NT2/D1 (cell line): ENCODE results near the gene PPAN.

Experiments
- SUZ12 ChIP-seq: IDR thresholded peaks from 2 replicates; pipeline ENCODE4 v1.6.1; 2011; ENCODE audit not compliant: insufficient read length, insufficient read depth; ENCODE audit errors: extremely low read depth
- YY1 ChIP-seq: IDR thresholded peaks from 2 replicates; pipeline ENCODE4 v1.6.1; 2011; ENCODE audit not compliant: insufficient read length, insufficient read depth
- ZNF274 ChIP-seq: IDR thresholded peaks from 2 replicates; pipeline ENCODE4 v1.6.1; 2011; ENCODE audit warnings: mild to moderate bottlenecking, low read depth, low read length

DNA sequence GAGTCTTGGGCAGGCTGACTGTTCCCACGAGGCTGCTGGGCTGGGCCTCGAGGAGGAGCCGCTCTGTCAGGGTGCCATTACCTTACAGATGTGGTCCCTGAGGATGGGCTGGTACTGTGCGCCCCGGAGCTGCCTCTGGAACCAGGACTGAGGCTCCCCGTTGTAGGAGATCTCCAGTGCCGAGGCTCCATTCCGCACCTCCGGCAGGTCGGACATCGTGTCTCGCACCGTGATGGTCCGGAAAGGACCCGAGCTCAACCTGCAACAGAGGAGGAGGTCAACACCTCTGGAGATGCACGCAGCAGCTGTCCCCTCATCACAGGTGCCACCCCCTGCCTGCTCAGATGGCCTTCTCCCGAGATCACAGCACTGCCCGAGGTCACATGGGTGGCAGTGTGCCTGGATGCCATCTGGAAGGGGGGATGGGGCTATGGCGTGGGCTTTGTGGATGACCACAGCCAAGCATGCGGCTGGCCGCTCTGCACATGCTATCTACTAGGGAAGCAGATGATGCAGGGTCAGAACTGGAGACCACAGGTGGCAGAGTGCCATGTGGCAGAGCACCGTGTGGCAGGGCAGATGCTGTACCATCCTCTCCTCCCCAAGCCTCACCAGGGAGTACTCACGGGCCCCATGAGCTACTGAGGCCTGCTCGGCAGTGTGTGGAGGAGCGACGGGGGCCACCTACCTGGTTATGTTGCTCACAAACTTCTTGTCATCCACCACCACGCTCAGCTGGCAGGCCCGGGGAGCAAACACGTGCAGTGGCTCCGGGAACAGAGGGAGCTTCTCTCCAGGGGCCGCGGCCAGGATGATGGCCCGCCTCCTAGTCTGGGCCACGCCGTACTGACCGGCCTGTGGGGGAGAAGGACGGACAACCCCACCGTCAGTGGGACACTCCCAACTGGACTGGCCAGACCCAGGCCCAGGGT is 31.9 kb downstream of the PPAN start:
- TF ChIP-seq ZNF274 (no peak), YY1 (no peak), SUZ12 (no peak)
